C1 segment of cervical spinal cord (tissue), 14 donors: ENCODE measurements around the gene SAXO2.
"Not testable (repeated sequence)": the region's sequence is repeated elsewhere in the genome, so short reads cannot be mapped to it uniquely, and the experiment has no call there.

Experiments used
- DNase-seq, 14 donors: peaks; one replicate each; lab custom pipeline; 2025; lab: John Stamatoyannopoulos, UW

SAXO2 gene, protein sequence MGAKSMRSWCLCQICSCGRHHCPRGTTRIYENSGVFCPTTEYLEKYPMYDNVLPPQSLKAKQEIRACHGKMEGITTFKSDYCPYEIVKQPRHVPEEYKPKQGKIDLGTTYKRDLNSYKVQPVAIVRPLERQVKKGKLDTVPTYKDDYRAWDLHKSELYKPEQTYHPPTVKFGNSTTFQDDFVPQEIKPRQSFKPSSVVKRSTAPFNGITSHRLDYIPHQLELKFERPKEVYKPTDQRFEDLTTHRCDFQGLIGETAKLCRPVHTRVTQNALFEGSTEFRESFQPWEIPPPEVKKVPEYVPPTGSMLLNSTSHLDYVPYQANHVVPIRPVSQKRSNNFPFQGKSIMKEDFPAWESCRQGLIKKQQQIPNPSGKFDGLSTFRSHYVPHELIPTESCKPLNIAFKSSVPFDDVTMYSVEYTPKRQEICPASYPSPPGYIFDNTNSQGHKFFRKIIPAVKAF

DNA sequence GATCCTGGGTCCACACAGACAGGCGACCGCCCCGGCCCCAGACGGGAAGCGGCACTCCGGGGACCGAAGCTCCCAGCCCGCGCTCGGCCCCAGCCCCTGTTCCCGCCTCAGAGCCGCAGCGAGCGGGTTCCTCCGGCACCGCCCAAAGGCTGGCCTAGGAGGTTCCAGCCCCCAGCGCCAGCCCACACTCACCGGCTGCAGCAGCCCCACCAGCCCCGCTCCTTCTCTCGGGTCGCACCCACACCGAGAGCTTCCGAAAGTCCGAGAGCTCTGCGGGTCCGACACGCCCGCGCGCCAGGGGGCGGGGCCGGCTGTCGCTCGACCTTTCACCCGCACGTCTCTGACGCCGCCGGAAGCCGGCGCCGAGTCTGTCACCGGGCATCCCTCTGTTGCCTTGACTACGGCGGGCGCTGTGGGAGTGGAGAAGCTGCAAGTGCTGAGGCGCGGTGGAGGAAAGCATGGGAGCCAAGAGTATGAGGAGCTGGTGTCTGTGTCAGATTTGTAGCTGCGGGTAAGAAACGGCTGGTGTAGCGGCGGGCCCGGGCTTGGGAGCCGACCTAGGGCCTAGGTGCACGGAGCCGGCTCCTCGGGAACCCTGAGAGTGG, at the start of gene SAXO2, which contains the start of gene EFL1:
Gene SAXO2 (plus strand): TSS at position 397 of the 605 bp plus-strand sequence. CDS start 62 bp downstream, at position 459.
Gene EFL1 (minus strand): TSS at position 313 of the 605 bp plus-strand sequence. CDS start 956 bp downstream, outside the sequence.
- DNase-seq = peak; percentile 51 to 90 (median 86)

- not testable (repeated sequence) for DNase-seq
Observed at GRCh38 chr15:82216092-82216491, 46.5 kb upstream of the SAXO2 start.

DNA sequence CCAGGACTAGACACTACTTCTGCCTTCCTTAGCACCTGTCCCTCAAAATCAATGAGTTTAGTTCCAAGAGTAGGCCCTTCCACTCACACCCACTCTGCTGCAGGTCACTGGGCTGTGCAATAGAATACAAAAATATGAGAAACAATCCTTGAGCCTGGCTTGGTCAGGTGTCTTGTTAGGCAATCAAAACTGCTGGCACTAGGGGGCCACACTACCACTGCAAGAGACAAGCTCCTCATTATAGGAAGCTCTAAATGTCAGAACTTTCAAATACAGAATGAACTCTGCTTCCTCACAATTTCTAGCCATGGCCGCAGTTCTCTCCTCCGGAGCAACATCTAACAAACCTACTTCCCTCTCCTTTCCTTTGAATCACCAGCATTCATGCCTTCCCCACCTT, 41.1 kb upstream of the SAXO2 start:
- peak in 1 of 14 donors; percentile 1 for DNase-seq

DNA sequence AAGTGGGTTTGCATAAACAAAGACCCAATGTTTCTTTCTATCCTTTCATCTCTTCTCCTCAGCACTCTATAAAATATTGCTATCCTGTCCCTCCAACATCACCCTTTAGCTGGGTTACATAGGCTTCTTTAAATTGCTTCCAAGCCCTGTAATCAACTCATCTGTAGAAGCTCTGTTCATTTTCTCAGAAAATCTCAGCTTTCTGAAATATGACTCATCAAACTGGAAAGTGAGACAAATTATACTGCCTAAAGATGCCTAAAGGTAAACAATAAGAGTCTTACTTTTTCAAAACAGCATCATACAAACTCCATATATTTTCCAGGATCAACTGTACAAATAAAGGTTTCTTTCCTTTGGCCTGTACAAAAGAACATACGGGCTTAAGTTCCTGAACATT, 33.9 kb upstream of the SAXO2 start:
- DNase-seq = no peak

DNA sequence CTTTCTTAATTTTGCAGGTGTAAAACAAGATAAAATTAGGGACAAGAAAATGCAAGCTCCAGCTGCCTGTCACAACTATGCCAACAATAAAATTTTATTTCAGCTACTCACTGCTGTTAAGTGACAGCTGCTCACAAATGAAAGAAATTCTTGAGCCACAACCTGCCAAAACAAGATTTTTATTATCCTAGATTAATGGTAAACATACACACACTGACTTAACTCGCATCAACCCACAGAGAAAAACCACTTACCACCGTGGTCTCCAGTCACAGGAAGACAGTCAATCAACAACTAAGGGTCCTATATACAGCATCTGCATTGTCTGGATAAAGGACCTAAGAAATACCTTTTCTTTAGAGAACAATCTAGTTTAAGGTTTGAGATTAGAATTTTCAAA, 31.4 kb upstream of the SAXO2 start:
- no peak for DNase-seq

DNA sequence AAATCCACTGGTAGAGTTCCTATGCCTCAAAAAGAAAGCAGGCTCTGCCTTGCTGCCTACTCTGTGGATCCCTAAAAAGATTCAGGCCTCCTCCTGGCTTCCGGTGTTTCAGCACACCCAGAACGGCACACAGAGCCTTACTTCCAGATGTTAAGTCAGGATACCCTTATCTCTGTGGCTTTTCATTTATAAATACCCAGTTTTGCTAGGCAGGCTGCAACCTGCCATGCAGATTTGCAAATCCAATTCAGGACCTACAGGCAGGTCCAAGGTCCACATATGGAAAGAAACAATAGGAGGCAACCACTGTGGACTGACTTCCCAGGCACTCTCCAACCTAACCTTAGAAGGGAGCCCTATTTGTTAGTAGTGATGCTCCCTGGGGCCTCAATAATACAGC, 30.8 kb upstream of the SAXO2 start:
- DNase-seq = no peak

DNA sequence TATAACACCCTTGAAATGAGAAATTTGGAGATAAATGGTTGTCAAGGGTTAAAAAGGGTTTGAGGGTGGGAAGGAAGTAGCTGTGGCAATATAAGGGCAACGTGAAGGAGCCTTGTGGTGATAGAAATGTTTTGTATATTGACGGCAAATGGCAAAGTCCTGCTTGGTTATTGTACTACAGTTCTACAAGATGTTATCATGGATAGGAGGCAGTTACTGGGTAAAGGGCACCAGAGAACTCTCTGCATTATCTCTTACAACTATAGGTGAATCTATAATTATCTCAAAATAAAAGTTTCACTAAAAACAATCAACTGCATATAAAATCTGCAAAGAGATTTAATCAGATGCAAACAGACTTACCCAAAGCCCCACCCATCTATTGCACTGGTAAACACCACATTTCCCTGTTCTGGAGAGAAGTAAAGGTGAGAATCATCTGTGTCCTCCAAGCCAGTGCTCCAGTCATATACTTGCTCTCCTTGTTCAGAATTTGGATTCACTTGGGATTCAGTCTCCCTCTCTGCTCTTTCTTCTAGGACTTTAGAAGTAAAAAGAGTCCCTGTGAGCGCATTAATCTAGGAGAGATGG, 24.6 kb upstream of the SAXO2 start:
- not testable (repeated sequence) for DNase-seq

DNA sequence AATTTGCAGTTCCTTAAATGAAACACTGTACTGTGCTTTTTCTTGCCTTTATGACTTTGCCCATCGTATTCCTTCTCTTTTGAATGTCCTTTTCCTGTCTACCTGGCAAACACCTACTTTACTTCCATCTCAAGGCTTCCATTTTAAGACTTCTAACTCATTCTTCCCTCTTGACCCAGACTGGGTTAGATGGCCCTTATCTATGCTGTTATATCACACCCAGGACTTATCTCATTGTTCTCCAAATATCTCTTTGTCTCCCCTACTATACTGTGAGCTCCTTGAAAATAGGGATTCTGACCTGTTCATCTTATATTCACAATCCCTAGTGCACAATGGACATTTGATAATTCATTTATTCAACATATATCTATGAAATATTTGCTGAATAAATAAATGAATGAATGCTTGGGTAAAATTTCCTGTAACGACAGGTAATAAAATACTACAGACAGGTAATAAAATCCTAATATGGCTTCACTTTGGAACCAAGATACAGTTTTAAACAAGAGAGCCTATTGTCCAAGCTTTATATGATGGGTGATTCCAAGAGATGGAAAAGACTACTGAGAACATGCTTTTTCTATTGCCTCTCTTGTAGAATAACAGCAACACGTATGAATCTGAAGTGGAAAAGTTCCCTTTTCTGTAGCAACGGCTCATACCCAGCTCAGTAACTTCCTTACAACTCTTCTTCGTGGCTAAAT, 22.8 kb upstream of the SAXO2 start:
- no peak for DNase-seq

- not testable (repeated sequence) for DNase-seq
Observed at GRCh38 chr15:82241836-82242499, 20.6 kb upstream of the SAXO2 start.

DNA sequence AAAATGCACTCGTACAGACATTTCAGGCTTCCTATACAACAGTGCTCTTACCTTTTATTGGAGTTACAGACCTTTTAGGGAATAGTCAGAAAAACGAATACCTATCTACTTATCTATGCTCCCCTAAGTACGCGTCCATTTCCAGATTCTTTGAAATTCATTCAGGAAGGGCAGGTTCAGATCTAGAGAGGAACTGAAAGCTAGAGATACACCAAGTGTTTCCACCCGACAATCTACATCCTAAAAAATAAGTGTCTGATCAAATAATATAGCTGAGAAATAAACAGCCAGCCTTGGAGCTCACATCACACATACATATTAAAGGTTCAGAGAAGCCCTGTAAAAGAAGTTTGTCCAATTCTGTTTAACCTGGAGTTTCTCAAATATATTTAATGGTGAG, 19.0 kb upstream of the SAXO2 start:
- DNase-seq = not testable (repeated sequence)

- not testable (repeated sequence) for DNase-seq
Observed at GRCh38 chr15:82245956-82246355, 16.7 kb upstream of the SAXO2 start.

GRCh38 chr15:82248261-82248660, 14.4 kb upstream of the SAXO2 start:
- not testable (repeated sequence) for DNase-seq

- peak in 2 of 14 donors; percentile 5 to 30 for DNase-seq
Observed at GRCh38 chr15:82261566-82262421, 824 bp upstream of the SAXO2 start.

DNA sequence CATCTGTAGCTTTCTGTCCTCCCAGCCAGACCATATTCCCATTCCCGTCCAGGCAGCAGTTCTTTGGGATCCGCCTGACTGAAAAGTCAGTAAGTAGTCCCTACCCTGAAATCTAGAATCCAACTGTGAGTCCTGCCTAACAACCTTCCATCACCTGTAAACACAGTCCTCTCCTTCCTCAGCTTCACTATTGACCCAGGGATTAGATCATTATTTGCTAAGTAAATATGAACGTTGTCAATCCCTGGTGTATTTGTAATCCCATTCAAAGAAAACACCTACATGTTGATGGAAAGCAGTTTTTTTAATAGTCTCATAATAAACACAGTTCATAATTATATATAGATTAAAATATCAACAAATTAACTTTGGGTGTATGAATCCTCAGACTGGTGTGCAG, 732 bp downstream of the SAXO2 start:
- DNase-seq = no peak

DNA sequence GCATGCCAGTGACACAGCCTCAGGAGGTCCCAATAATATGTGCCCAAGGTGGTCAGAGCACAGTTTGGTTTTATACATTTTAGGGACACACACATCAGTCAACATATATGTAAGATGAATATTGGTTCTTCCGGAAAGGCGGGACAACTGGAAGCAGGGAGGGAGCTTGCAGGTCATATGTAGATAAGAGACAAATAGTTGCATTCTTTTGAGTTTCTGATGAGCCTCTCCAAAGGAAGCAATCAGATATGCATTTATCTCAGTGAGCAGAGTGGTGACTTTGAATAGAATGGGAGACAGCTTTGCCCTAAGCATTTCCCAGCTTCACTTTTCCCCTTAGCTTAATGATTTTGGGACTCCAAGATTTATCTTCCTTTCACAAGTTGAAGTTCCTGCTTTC, 4.5 kb downstream of the SAXO2 start:
- not testable (repeated sequence) for DNase-seq

DNA sequence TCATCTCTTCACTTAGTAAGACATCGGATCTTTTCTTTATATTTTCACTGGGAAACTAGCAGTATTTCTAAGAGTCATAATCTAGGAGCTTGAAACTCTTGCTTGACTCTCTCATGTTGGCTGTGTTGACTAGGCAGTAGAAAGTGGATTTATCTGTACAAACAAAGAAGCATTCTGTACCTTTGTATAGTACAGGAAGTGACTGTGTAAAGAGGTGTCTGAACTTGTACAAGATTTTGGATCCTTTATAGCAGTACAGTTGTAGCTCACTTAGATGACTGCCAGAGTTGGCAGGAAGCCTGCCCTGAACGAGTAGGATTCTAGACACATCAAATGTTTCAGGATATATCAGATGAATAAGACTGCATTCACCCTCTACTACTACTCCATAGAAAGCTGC, 5.8 kb downstream of the SAXO2 start:
- DNase-seq = not testable (repeated sequence)

GRCh38 chr15:82272154-82272553, 9.5 kb downstream of the SAXO2 start:
- DNase-seq = no peak

DNA sequence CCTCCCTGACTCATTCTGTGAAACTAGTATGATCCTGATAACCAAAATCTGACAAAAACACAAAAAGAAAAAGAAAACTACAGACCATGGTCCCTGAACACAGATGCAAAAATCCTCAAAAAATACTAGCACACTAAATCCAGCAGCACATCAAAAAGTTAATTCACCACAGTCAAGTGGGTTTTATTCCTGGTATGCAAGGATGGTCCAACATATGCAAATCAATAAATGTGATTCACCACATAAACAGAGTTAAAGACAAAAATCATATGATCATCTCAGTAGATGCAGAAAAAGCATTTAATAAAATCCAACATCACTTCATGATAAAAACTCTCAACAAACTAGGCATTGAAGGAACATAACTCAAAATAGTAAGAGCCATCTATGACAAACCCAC, 12.8 kb downstream of the SAXO2 start:
- no peak for DNase-seq

DNA sequence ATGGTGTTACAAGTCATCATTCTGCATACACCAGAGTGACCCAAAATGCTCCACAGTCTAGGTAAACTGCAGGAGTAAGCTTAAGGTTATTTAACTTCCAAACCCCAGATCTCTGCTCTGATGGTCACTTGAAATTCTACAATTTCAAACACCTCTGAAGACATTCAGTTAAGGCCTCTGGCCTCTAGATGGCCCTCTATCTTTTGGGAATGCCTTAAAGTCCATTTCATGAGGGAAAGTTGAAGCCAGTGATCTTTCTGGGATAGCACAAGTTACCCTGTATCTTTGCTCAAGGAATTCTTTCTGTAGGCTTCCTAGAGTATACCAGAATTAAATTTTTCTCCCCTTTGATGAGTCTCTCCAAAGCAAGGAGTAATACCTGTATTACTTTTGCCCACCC, 18.7 kb downstream of the SAXO2 start:
- not testable (repeated sequence) for DNase-seq

- DNase-seq = not testable (repeated sequence)
Observed at GRCh38 chr15:82282386-82282785, 19.8 kb downstream of the SAXO2 start.
